OCI-LY7 (cell line): ENCODE results near the gene OAS3.

Source experiments
- CTCF ChIP-seq: fragments of 200-600 bp; sonication (generic); conservative IDR thresholded peaks from 2 replicates; pipeline ENCODE4 v1.5.1; 2014; ENCODE audit warnings: mild to moderate bottlenecking, antibody characterized with exemption, low read length, moderate library complexity, mixed read lengths
- EZH2phosphoT487 ChIP-seq: fragments of 200-600 bp; sonication (generic); IDR thresholded peaks from 2 replicates; pipeline ENCODE4 v1.6.1; 2018; ENCODE audit warnings: low read depth, borderline replicate concordance, mild to moderate bottlenecking, mixed run types, antibody characterized with exemption, low read length, moderate library complexity, mixed read lengths

- TF ChIP-seq CTCF, result no peak
- TF ChIP-seq EZH2phosphoT487, result no peak
Observed at GRCh38 chr12:112965643-112966042, 27.4 kb downstream of the OAS3 start.
